ENCODE data around the gene TNC.

TNC gene

DNA sequence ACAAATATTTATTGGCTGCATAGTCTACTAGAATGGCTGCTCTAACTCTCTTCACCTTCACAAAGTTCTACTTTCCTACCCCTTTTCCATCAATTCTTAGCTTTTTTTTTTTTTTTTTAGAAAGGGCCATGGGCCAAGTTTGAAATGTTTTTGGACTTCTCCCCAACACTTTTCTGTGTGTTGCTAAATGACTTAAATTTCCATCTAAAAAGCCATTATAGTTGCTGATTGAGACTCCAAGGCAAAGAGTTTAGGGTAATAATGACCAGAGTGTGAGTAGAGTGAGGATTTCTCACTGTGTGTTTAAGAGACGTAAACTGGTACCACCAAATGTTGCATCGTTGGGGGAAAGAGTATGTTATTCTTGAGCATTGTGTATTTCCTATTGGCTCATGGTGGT, 24.4 kb downstream of the TNC start:
- no peak for DNase-seq

DNA sequence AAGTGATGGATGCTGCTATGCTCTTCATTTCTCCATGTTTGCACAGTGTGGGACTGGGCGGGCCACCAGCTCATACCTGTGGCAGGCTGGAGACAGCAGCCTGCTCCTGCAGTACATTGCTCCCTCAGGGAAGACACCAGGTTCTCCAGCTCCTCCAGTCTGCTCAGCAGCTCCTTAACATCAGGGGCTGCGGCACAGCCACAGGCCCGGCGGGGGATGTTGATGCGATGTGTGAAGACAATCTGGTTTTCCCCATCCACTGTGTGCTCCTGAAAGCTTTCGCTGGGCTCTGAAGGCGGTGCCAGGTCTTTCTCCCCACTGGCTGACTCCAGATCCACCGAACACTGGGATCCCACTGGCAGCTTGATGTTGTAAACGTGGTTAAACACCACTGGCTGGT, 27.5 kb downstream of the TNC start:
- no peak for DNase-seq

DNA sequence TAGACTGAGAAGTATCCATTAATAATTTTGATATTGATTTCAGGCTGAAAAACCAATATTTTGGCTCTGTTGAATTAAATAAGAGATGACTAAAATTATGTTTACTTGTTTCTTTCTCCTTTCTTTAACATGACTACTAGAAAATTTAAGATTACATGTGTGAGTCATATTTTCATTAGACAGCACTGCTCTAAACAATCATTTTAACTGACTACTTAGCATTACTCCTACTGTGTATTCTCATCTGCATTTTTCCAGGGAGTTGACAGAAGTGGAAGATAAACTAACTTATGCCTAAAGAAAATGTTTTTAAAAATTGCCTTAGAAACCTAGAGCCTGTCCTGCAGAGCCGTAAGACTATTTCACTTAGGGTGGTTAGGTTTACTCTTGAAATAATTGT, 29.1 kb downstream of the TNC start:
- no peak for DNase-seq

DNA sequence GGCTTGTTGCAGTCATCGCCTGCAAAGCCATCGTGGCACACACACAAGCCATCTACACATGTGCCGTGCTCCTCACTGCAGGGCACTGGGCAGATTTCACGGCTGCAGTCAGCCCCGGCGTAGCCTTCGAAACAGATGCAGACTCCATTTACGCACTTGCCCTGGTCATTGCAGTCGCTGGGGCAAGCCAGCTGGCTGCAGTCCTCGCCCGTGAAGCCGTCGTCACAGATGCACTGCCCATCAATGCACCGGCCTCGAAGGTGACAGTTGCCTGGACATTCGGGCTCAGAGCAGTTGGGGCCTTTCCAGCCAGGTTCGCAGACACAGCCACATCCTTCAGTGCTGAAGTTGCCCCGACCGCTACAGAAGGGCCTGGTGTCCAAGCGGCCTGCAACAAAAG, 31.1 kb downstream of the TNC start:
- no peak for DNase-seq

DNA sequence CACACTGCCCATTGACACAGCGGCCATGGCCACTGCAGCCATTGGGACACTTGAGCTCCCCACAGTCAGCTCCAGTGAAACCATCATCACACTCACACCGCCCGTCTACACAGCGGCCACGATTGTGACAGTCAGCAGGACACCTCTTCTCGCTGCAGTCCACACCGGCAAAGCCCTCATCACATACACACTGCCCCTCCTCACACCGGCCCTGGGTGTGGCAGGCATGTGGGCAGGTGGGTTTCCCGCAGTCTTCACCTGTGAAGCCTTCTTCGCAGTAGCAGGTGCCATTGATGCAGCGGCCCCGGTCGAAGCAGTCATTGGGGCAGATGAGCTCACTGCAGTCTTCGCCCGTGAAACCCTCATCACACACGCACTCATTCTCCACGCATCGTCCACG, 31.5 kb downstream of the TNC start:
- DNase-seq, result no peak

DNA sequence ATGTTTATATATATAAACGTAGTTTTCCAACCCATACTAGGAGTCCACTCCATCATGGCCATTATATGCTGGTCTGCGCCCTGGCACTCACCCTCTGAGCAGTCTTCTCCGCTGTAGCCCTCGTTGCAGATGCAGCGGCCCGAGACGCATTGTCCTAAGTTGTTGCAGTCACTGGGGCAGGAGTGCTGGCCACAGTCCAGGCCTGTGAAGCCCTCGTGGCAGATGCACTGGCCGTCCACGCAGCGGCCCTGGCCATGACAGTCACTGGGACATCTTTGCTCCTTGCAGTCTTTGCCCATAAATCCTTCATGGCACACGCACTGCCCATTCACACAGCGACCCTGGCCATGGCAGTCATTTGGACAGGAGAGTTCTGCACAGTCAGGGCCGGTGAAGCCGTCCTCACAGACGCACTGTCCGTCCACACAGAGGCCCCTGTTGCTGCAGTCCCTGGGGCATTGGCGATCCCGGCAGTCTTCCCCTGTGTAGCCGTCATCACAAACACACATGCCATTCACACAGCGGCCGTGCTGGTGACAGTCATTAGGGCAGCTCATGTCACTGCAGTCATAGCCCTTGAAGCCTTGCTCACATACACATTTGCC, 32.1 kb downstream of the TNC start:
- DNase-seq, result no peak

DNA sequence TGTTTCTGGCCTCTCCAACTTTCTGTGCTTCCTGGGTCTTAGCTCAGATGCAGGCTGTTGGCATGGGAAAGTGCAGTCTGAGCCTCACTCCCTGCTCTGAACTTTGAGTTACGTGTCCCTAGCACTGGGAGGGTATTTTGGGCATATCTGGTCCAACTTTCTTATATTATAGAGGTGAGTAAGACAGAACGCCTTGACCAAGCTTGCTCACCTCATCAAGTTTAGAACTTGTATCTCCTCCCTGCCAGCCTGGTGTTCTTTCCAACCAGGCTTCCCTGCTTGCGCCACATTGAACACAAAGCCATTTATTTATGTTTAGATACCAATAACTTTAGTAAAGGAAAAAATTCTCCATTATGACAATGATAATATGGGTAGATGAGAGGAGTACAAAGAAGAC, 33.2 kb downstream of the TNC start:
- DNase-seq, result no peak

DNA sequence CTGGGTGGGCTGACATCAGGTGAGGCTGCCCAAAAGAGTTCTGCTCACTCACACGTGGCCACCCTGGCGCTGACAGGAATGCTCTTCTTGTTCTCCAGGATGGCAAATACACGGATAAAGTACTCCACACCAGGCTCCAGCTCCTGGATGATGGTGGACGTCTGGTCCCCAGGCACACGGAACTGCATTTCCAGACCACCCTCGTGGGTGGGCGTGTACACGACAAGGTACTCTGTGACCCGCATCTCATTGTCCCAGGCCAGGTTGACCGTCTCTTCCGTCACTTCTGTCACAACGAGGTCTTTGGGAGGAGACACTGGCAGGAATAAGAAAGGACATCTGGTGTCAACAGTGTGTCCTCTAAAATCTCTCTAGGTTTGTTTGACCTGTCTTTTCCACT, 33.8 kb downstream of the TNC start:
- DNase-seq, result no peak

DNA sequence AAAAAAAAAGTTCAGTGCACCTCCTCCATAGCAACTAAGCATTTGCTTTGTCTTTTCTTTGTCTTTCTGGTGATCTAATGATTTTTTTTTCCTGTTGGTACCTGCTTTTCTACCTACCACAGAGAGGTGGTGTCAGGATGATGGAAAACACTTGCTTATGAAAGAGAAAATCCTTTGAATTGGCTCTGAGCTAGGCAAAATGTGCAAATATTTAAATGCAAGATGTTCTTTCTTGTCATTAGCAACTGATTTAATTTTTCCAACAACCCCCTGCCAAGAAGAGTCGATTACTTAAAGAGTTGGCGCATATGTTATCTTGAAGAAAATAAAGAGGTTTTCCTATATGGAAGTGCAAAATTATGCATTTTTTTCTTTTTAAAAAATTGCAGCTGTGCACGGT, 37.7 kb downstream of the TNC start:
- DNase-seq, result no peak

DNA sequence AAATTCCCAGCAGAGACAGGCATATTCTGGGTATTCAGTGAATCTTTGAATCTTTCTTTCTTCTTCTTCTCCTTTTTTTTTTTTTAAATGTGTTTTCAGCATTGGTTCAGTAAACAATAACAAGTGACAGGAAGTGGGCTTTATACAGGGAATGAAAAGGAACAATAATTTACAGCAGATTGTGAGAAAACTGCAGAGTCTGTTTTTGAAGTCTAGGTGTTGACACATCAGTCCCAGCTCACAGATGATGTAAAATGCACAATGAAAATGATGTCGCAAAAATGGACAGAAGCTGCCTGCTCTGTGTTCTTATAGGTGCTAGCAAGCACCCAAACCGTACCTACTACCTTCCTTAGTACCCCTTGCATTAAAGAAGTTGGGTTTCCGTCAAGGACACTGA, 38.8 kb downstream of the TNC start:
- DNase-seq, result no peak

DNA sequence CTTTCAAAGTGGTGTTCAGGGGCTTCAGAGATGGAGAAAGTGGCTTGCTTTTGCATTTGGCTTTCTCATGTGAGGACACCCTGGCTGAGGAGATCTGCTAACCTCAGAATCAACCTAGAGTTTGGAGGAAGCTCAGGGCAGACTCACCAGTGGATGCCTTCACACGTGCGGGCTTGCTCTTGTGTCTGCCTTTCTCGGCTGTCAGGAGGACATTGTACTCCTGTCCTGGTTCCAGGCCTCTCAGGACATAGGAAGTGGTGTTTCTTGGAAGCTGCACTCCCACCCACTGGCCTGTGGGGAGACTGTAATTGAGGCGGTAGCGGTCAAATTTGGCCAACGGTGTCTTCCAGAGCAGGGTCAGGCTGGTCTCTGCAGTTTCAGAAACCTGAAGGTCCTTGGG, 44.5 kb downstream of the TNC start:
- DNase-seq, result no peak

DNA sequence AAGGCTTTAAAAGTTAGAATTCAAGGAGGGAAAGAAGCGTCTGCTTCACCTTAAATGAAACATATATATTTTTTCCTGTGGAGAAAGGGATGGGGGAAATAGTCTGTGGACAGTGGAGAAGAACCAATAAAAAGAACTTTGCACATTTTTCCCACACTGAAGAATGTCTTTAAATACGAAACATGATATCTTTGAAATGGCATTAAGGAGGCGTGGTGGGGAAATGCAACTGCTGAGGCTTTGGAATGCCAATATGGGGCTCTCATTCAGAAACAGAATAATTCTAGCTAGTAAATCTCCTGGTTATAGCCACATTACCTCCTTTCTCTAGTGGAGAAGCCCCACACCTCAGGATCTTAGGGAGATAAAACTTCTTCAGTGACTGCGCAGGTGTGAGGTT, 46.8 kb downstream of the TNC start:
- no peak for DNase-seq

DNA sequence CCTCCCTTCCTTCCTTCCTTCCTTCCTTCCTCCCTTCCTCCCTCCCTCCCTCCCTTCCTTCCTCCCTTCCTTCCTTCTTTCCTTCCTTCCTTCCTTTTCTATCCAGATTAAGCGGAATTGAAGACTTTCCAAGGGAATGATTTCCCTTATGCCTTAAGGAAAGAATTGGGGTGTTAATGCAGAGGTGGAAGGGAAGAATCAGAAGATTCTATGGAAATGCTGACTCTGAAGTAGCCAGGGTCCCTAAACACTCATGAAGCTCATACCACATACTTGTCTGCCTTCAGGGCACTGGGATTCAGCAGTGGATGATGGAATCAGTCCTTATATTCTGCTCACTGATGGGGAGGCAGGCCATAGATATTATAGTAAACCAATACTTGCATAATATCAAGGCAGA, 48.2 kb downstream of the TNC start:
- no peak for DNase-seq

DNA sequence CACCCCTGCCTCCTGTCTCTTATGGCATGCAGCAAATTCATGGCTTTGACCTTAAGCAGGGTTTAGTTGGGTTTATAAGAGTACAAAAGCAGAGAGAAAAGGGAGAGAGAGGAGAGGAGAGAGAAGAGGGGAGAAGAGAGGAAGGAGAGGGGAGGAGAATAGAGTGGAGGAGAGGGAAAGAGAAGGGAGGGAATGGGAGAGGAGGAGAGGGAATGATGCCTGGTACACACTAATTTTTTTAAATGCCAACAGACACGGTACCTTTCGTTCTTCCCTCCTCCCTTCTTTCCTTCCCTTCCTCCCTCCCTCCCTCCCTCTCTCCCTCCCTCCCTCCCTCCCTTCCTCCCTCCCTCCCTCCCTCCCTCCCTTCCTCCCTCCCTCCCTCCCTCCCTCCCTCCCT, 48.7 kb downstream of the TNC start:
- DNase-seq, result no peak

DNA sequence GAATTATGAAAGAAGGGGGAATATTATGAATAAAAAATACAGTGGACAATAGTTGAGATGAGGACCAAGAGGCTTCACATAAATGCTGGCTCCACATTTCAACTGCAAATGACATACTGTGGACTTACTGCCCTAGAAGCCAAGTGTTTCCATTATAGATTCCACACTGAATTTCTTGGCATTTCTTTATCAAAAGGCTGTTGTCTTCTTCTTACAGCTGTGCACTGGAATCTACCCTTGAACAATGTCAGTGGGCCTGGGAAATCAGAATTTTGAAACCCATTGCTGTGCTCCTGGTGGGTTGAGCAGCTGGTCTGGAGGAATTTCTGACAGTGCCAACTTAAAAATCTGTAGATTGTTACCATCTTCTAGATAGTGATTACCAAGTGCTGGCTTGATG, 49.9 kb downstream of the TNC start:
- DNase-seq, result no peak

DNA sequence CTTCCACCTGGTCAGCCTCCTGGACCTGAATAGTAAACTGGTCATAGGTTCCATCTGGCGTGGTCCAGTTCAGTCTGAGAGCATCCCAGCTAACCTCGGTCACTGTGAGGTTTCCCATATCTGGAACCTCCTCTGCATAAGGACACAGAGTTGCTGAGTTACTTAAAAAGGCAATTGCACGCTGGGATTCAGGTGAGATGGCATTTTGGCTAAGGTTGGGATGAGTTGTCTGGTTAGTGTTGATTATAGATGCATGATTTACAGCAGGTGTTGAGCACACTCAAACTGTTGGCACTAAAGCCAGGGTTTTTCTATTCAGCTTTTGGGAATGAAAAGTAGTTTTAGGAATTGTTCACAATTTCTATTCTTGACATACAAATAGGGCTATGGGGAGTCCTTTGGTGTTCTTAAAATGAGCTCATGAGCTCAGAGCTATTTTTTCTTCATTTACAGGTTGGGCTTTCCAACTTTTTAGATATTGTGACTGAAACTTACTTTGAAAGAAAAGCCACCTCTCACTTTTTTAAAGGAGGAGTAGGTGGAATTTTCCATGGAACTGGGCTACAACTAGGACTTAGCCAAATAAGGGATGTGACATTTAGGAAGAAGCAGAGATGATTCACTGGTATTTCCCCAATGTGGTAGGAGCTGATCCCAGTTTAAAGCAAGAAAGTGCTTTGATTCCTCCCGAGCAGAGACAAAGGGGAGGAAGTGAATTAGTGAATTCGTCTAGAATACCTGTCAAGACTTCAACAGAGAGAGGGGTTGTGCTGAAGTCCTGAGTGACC, 54.7 kb downstream of the TNC start:
- DNase-seq, result no peak

DNA sequence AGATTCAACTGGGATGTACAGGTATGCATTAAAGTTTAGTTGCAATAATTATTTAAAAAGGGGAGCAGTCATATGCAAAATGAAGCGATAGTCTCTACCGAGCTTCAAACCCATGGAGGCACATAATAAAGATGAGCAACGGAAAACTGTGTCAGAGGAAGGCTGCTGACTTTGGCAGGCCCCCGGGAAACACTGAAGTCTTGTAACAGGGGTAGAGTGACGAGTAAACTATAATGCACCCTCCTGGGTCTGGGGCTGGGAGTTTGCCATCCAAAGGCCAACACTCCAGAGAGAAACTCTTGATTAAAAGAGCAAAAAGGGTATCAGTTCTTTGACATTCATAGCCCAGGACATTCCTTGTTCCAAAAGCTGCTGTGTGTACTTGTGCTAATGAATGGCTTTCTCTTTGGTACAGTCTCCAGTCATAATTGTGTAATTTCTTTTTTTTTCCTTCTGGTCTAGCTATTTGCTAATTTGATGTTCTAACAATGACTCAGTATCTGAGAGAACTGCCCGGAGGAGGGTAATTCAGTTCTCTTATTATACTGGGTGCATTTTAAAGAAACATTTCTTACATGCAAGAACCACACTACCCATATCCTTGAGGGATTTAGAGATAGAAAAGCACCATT, 59.2 kb downstream of the TNC start:
- DNase-seq, result no peak

DNA sequence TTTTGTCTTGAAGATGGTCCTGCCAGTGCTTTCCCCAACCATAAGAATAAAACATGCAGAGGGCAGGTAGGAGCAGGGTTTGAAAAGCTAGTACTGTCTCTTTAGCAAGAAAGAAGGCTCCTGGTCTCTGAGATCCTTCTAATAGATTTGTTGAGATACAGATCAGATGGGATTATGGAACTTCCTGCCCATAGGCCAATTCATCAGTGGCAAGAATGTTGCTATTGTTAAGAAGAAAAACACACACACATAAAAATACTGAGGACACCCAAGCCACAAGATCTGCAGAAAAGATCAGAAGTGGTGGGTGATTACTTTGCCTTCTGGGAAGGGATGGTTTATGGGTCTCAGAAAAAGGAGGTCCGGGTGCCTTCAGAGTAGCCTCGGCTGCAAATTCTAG, 59.8 kb downstream of the TNC start:
- no peak for DNase-seq

DNA sequence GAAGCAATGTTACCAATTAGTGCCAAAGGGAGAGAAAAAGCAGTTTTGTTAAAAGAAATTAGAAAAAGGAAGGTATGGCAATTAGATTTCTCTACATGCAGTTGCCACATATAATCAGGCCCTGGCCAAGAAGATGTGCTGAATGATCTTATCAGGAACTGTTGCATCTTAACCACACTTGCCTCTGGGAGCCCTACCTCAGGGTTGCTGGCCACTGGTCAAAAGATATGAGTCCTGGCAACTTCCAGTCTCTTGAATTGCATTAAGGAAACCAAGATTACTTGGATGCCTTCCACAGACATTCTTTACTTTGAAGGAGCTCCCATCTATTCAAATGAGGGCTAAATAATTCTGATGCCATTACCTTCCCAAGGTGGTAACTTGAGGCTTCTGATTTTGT, 60.4 kb downstream of the TNC start:
- DNase-seq, result no peak

DNA sequence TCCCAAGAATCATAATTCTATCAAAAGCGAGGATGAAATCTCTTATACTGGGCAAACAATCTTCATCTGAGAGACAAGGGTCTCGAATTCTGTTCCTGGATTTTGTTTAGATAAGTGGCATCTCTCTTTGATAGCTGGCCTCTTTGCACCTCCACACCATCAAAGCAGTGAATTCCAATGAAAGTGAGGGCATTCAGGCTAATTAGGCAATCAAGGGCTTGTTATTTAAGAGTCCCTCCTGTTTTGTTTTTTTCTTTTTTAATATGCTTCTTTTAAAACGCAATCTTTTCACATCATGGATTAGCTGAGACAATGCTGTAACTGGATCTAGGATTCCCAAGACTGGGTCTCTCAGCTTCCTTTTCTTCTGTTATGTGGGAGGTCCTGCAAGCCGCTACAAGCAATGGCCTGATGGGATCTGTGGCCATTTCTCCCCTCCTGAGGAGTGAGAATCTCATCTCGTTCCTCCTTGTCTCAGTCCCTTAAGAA, 67.9 kb downstream of the TNC start:
- no peak for DNase-seq

DNA sequence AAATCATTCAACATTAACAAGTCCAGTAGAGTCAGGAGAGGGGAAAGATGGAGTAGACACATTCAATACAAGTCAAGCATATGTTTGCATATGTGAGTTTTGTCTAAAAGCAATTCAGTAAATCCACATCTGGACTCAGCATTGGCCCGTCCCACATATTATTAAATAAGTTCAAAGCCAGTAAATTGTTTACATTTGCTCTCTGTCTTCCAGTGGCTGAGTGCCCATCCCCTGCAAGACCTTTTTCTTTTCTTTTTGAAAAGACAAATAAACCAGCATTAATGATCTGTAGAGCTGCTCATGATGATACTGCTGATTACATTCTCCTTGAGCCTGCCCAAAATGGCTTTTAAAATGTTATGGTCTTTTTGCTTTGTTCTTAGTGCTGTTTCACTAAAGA, 71.1 kb downstream of the TNC start:
- no peak for DNase-seq

DNA sequence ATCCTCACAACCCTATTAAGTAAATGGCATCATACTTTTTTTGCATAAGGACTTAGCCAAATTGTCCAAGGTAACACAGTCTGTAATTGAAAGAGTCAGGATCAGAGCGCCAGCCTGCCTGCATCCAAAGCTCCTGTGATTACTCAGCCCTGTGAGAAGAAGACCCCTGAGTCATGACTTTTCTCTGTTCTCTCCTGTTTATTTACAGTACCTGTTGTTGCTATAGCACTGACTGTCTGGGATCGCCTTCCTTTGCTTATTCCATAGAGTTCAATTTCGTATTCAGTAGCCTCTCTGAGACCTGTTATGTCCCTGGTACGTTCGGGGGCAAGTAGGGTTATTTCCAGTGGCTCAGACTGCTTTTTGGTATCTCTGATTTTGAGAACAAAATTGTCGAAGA, 71.8 kb downstream of the TNC start:
- no peak for DNase-seq

DNA sequence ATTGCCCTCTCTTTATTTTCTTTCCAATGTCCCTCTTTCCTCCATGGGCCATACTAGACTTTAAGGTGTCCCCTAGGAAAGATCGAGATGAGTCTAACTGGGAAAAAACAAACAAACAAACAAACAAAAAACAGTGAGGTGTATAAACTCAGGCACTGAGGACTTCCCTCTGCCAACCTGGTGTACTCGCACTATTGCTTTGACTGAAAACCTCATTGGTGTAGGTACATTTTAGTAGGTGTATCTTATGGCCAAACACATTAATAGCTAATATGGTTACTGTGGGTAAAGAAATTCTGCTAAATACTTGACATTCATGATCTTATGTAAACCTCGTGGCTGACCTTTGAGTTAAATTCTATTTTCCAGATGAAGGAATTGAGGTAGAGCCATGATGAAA, 74.3 kb downstream of the TNC start:
- no peak for DNase-seq

DNA sequence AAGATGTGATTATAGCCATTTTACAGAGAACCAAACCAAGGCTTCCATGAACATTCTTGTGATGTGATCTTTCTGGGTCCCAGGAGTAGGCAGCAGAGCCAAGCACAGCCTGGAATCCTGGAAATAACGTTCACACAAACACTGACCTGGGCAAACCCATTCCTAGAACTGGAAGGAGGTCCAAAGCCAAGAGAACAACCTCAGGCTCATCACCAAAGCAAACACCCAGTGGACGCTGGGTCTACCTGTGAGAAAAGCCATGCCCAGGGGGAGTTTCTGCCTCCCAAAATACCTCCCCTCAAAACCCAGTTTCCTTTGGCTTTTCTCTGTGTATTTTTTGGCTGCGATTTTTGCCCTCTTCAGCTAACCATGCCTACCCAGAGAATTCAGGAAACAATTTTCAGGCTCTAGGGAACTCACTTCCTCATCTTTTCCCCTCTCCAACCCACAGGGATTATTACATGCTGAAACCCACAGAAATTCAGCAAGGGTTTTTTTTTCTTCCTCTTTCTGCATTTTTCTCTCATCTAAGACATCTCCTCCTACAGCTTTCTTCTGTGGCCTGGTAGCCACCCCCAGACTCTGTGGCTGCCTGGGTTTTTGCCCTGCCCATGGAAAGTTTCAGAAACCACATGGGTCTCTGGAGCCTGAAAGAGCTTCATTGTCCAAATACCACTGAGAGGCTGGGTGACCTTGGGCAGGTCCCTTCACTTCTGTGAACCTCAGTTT, 75.0 kb downstream of the TNC start:
- DNase-seq, result no peak

Data from activated CD4-positive, alpha-beta T cell treated with anti-CD3 and anti-CD28 coated beads, Interleukin-2, amount 50 U/mL, for 1 hour (primary cell).